DND-41 (cell line): ENCODE measurements around the gene RAP1B.

Experiments used
- ATAC-seq: fragments of 200-7000 bp; cut with Tn5 transposase; 3 replicates; pipeline ENCODE4 v1.9.1; 2021; ENCODE audit warnings: low read depth; ENCODE audit not compliant: insufficient read depth
- DNase-seq: peaks from one replicate; pipeline ENCODE4 v3.0.0-alpha.2; 2020
- H2AFZ ChIP-seq: 2 replicates; pipeline ENCODE4 v1.6.0; 2012; ENCODE audit warnings: low read depth, low read length
- H3K27ac ChIP-seq: 2 replicates; pipeline ENCODE4 v1.5.1; 2012; ENCODE audit warnings: low read length, inconsistent platforms
- H3K27me3 ChIP-seq: fragments of 200-600 bp; sonication (generic); 2 replicates; pipeline ENCODE4 v1.6.0; 2012; ENCODE audit warnings: low read length, mild to moderate bottlenecking, inconsistent platforms; ENCODE audit not compliant: insufficient read depth, poor library complexity
- H3K36me3 ChIP-seq: 2 replicates; pipeline ENCODE4 v1.5.1; 2012; ENCODE audit warnings: low read length, inconsistent platforms; ENCODE audit not compliant: insufficient read depth
- H3K4me1 ChIP-seq: 2 replicates; pipeline ENCODE4 v1.5.1; 2012; ENCODE audit warnings: mild to moderate bottlenecking, low read length; ENCODE audit not compliant: insufficient read depth
- H3K4me2 ChIP-seq: 2 replicates; pipeline ENCODE4 v1.6.0; 2012; ENCODE audit warnings: mild to moderate bottlenecking, moderate library complexity, low read length, inconsistent platforms; ENCODE audit not compliant: insufficient read depth
- H3K4me3 ChIP-seq, 2 experiments: fragments of 200-600 bp in 1 of 2; shearing (Covaris generic) in 1 of 2; 2 replicates each; pipeline ENCODE4 v1.5.1; 2012 to 2016; ENCODE audit warnings: inconsistent platforms in 2 of 2, low read length in 2 of 2, mild to moderate bottlenecking in 2 of 2, low read depth in 1 of 2, moderate library complexity in 1 of 2
- H3K79me2 ChIP-seq: 2 replicates; pipeline ENCODE4 v1.6.0; 2012; ENCODE audit warnings: low read length, inconsistent platforms; ENCODE audit not compliant: insufficient read depth
- H3K9ac ChIP-seq: 2 replicates; pipeline ENCODE4 v1.6.0; 2012; ENCODE audit warnings: low read depth, mild to moderate bottlenecking, inconsistent platforms, low read length, moderate library complexity
- H3K9me3 ChIP-seq: 2 replicates; pipeline ENCODE4 v1.5.1; 2012; ENCODE audit warnings: low read length, moderate library complexity, mild to moderate bottlenecking, inconsistent platforms; ENCODE audit not compliant: insufficient read depth, severe bottlenecking
- H4K20me1 ChIP-seq: 2 replicates; pipeline ENCODE4 v1.6.0; 2012; ENCODE audit warnings: low read length; ENCODE audit not compliant: insufficient read depth
- CTCF ChIP-seq: IDR thresholded peaks from 2 replicates; pipeline ENCODE4 v1.5.1; 2012; ENCODE audit warnings: borderline replicate concordance, low read length, moderate library complexity, mild to moderate bottlenecking; ENCODE audit not compliant: poor library complexity, severe bottlenecking; ENCODE audit errors: extremely low read depth
- EZH2 ChIP-seq: IDR thresholded peaks from 3 replicates; pipeline ENCODE4 v1.6.1; 2012; ENCODE audit warnings: borderline replicate concordance, low read depth, mild to moderate bottlenecking, moderate library complexity, low read length, inconsistent platforms; ENCODE audit not compliant: severe bottlenecking

Gene RAP1B

GRCh38 chr12:68628698-68629097 is 18.0 kb downstream of the RAP1B start:
- Histone ChIP-seq H3K9ac (no peak overlapping the region), H3K79me2 (peaks cover 100% of the 10 kb centered on the region), H2AFZ (no peak overlapping the region), H3K4me2 (no peak overlapping the region), H3K36me3 (peaks cover 38% of the 10 kb centered on the region), H3K27me3 (no peaks in the 10 kb centered on the region), H4K20me1 (peaks cover 63% of the 10 kb centered on the region), H3K9me3 (no peaks in the 10 kb centered on the region), H3K4me1 (no peaks in the 10 kb centered on the region), H3K27ac (no peak overlapping the region), H3K4me3 (no peak overlapping the region)
- ATAC-seq = no peak
- no peak for DNase-seq
- no peak for TF ChIP-seq EZH2
- no peak for TF ChIP-seq CTCF

- Histone ChIP-seq H3K4me1 (no peaks in the 10 kb centered on the region), H3K79me2 (peaks cover 100% of the 10 kb centered on the region), H3K9ac (no peak overlapping the region), H3K27me3 (no peaks in the 10 kb centered on the region), H2AFZ (no peak overlapping the region), H4K20me1 (peaks cover 61% of the 10 kb centered on the region), H3K27ac (0 out of 2 replicates have a peak overlapping the region, but pooled peaks have one; percentile 23), H3K4me3 (no peak overlapping the region), H3K9me3 (no peaks in the 10 kb centered on the region), H3K4me2 (no peak overlapping the region), H3K36me3 (peaks cover 27% of the 10 kb centered on the region)
- DNase-seq = no peak
- no peak for ATAC-seq
- TF ChIP-seq CTCF (no peak), EZH2 (no peak)
These were observed 19.4 kb downstream of the RAP1B start for GRCh38 chr12:68630050-68630449.

GRCh38 chr12:68630598-68630997 is 19.9 kb downstream of the RAP1B start:
- DNase-seq (no peak), ATAC-seq (no peak)
- TF ChIP-seq EZH2 (no peak), CTCF (no peak)
- no peak overlapping the region for H3K4me3 ChIP-seq
- peaks cover 57% of the 10 kb centered on the region for H4K20me1 ChIP-seq
- peaks cover 25% of the 10 kb centered on the region for H3K36me3 ChIP-seq
- H2AFZ ChIP-seq = no peak overlapping the region
- H3K9ac ChIP-seq = no peak overlapping the region
- no peaks in the 10 kb centered on the region for H3K27me3 ChIP-seq
- no peaks in the 10 kb centered on the region for H3K4me1 ChIP-seq
- no peak overlapping the region for H3K27ac ChIP-seq
- H3K4me2 ChIP-seq = no peak overlapping the region
- H3K79me2 ChIP-seq = peaks cover 100% of the 10 kb centered on the region
- H3K9me3 ChIP-seq = no peaks in the 10 kb centered on the region

DNA sequence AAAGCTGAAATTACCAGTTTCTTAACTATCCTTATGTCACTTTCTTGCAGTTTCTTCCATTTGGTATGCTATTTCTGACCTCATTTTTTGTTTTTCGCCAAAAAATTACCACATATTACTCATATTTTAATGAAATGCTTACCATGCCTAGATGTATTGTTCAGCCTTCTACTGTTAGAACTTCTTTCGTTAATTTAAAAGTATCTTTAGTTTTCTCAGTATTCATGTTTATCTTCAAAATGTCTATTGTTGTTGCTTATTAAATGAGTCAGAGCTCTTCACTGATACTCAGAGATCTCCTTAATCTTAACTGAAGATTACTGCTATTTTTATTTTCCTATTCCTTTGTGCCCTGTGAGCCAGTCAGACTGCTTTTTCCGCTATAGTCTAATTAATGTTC is 20.5 kb downstream of the RAP1B start:
- Histone ChIP-seq H2AFZ (no peak overlapping the region), H4K20me1 (peaks cover 61% of the 10 kb centered on the region), H3K79me2 (peaks cover 100% of the 10 kb centered on the region), H3K27me3 (no peaks in the 10 kb centered on the region), H3K4me3 (no peak overlapping the region), H3K27ac (no peak overlapping the region), H3K4me2 (no peak overlapping the region), H3K4me1 (no peaks in the 10 kb centered on the region), H3K9ac (no peak overlapping the region), H3K9me3 (no peaks in the 10 kb centered on the region), H3K36me3 (peaks cover 19% of the 10 kb centered on the region)
- DNase-seq (no peak), ATAC-seq (no peak)
- TF ChIP-seq CTCF = no peak
- TF ChIP-seq EZH2 = no peak
